Activated naive CD8-positive, alpha-beta T cell treated with anti-CD3 and anti-CD28 coated beads, Interleukin-2, amount 50 U/mL, for 24 hours (primary cell): ENCODE data around the gene EMILIN2.

Experiments
- ATAC-seq: fragments of 150-1000 bp; cut with Tn5 transposase; one replicate; pipeline ENCODE4 v1.10.0; 2021
- DNase-seq: peaks from one replicate; pipeline ENCODE4 v3.0.0; 2021
- H3K27ac Mint-ChIP-seq: one replicate; pipeline ENCODE4 v1.8.0; 2021; ENCODE audit warnings: mild to moderate bottlenecking, mixed read lengths
- H3K27me3 Mint-ChIP-seq: one replicate; pipeline ENCODE4 v1.8.0; 2021; ENCODE audit warnings: mixed read lengths
- H3K36me3 Mint-ChIP-seq: one replicate; pipeline ENCODE4 v1.8.0; 2021; ENCODE audit warnings: low read depth, mixed read lengths
- H3K4me1 Mint-ChIP-seq: one replicate; pipeline ENCODE4 v1.8.0; 2021; ENCODE audit warnings: mixed read lengths
- H3K4me3 Mint-ChIP-seq: one replicate; pipeline ENCODE4 v1.8.0; 2021; ENCODE audit warnings: mild to moderate bottlenecking, moderate library complexity, mixed read lengths
- H3K9me3 Mint-ChIP-seq: one replicate; pipeline ENCODE4 v1.8.0; 2021; ENCODE audit warnings: mixed read lengths

The EMILIN2 gene

DNA sequence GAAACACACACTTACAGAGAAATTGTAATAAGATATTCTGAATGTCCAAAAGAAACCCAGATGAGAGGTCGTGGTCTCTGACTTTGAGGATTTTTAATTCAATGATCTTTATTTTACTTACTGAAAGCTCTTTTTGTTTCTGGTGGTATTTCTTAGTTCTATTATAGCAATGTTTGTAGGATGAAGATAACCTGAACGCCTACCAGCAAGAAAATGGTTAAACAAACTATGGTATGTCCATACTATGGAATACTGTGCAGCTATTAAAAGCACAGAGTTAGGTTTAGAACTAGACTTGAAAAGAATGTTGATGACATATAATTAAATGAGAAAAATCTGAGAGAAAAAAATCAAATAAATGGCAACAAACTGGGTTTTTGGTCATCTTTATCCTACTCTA is 105.8 kb downstream of the EMILIN2 start:
- H3K27me3 Mint-ChIP-seq, result no peaks in the 10 kb centered on the region
- DNase-seq (no peak), ATAC-seq (no peak)
- no peaks in the 10 kb centered on the region for H3K9me3 Mint-ChIP-seq
- H3K4me3 Mint-ChIP-seq, result no peak overlapping the region
- peaks cover 80% of the 10 kb centered on the region for H3K36me3 Mint-ChIP-seq
- H3K27ac Mint-ChIP-seq, result peak overlapping the region; percentile 1
- peaks cover 58% of the 10 kb centered on the region for H3K4me1 Mint-ChIP-seq

GRCh38 chr18:2953935-2954653 is 107.3 kb downstream of the EMILIN2 start:
- Mint-ChIP-seq H3K36me3 (peaks cover 75% of the 10 kb centered on the region), H3K4me1 (peaks cover 66% of the 10 kb centered on the region), H3K27ac (peak overlapping the region; percentile 65)

GRCh38 chr18:2954869-2955645 is 108.3 kb downstream of the EMILIN2 start:
- H3K36me3 Mint-ChIP-seq, result peaks cover 73% of the 10 kb centered on the region
- peak overlapping the region; percentile 97 for H3K27ac Mint-ChIP-seq
- ATAC-seq (no peak), DNase-seq (no peak)
- H3K4me3 Mint-ChIP-seq, result peak overlapping the region; percentile 17
- no peaks in the 10 kb centered on the region for H3K27me3 Mint-ChIP-seq
- H3K9me3 Mint-ChIP-seq, result no peaks in the 10 kb centered on the region
- peaks cover 67% of the 10 kb centered on the region for H3K4me1 Mint-ChIP-seq

More at GRCh38 chr18:2953935-2954653, 107.3 kb downstream of the EMILIN2 start:
- DNase-seq (no peak), ATAC-seq (no peak)
- no peak overlapping the region for H3K4me3 Mint-ChIP-seq
- no peaks in the 10 kb centered on the region for H3K27me3 Mint-ChIP-seq
- H3K9me3 Mint-ChIP-seq, result no peaks in the 10 kb centered on the region

DNA sequence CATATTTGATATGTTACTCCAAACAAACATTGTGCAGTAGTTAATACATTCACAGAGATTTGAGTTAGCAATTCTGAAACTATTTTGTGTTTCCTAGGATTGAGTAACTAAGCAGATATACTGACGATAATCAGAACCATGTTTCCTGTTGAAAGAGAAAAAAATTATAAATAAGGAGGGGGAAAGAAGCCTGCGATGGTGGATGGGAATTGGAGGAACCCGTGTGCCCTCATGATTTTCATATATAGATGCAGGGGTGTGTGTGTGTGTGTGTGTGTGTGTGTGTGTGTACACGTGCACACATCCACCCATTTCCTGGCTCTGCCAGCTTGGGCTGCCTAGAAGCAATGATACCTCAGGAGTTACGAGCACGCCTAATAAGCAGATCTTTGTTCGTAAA is 109.2 kb downstream of the EMILIN2 start:
- no peak for ATAC-seq
- DNase-seq, result no peak
- H3K4me1 Mint-ChIP-seq, result peaks cover 66% of the 10 kb centered on the region
- H3K27ac Mint-ChIP-seq, result peak overlapping the region; percentile 97
- H3K9me3 Mint-ChIP-seq, result no peaks in the 10 kb centered on the region
- no peaks in the 10 kb centered on the region for H3K27me3 Mint-ChIP-seq
- H3K36me3 Mint-ChIP-seq, result peaks cover 64% of the 10 kb centered on the region
- peak overlapping the region; percentile 77 for H3K4me3 Mint-ChIP-seq

GRCh38 chr18:2958819-2959298 is 112.1 kb downstream of the EMILIN2 start:
- DNase-seq, result no peak
- H3K4me1 Mint-ChIP-seq, result peaks cover 92% of the 10 kb centered on the region
- no peaks in the 10 kb centered on the region for H3K27me3 Mint-ChIP-seq
- peak overlapping the region; percentile 97 for H3K27ac Mint-ChIP-seq
- H3K9me3 Mint-ChIP-seq, result no peaks in the 10 kb centered on the region
- H3K4me3 Mint-ChIP-seq, result peak overlapping the region; percentile 75
- peaks cover 50% of the 10 kb centered on the region for H3K36me3 Mint-ChIP-seq
- peak; percentile 37 for ATAC-seq

DNA sequence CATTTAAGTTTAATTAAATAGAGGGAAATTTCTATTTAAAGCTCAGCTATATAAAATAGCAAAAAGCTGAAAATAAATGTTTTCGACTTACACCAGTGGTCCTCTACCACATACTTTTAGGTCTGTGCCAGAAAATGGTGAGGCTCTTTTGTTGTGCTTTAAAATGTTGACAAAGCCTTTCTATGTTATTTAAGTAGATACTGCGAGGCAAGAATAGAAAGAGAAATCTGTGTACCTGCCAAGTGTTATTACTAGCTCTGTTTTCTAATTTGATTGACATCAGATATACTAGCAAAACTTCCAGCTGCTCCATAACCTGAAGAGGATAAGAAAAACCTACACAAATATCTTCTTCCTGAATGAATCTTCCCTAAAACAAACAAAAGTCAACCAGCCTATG is 112.5 kb downstream of the EMILIN2 start:
- no peak for ATAC-seq
- H3K36me3 Mint-ChIP-seq, result peaks cover 47% of the 10 kb centered on the region
- H3K9me3 Mint-ChIP-seq, result no peaks in the 10 kb centered on the region
- H3K27ac Mint-ChIP-seq, result peak overlapping the region; percentile 97
- peak overlapping the region; percentile 75 for H3K4me3 Mint-ChIP-seq
- no peak for DNase-seq
- H3K4me1 Mint-ChIP-seq, result peaks cover 92% of the 10 kb centered on the region
- no peaks in the 10 kb centered on the region for H3K27me3 Mint-ChIP-seq

DNA sequence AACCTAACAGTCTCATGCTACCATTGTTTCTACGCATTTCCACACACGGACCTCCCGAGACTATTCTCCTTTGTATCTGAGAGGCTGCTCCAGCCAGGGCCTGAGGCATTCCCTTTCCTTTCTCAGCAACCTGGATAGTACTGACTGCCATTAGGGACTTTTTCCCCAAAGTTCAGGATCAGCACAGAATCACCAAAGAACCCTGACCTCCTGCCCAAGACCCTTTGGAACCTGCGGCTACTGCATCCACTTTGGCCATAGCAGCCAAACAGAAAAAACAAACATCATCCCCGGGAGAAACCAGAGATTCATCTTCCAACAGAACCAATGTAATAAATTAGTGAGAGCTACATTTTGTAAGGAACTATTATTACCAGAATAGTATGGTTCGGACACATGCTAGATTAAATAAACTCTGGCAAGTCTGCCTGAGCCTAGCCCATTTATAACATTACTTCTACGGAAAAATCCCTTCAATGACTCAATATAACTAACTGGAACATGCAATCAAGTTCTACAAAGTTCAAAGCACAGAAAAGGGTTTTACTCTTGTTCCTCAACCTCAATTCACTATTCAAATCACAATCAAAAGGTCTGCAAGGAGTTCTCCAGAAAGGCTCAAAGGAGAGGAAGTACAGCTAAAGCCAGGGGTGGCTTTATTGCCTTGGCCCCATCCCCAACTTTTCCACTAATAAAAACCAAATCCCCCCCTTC is 114.3 kb downstream of the EMILIN2 start:
- Mint-ChIP-seq H3K9me3 (no peaks in the 10 kb centered on the region), H3K4me3 (peak overlapping the region; percentile 75), H3K4me1 (peaks cover 92% of the 10 kb centered on the region), H3K27me3 (no peaks in the 10 kb centered on the region), H3K36me3 (peaks cover 39% of the 10 kb centered on the region), H3K27ac (peak overlapping the region; percentile 97)
- no peak for DNase-seq
- peak; percentile 35 for ATAC-seq

- Mint-ChIP-seq H3K4me1 (peaks cover 92% of the 10 kb centered on the region), H3K36me3 (peaks cover 34% of the 10 kb centered on the region), H3K27ac (peak overlapping the region; percentile 97), H3K4me3 (peak overlapping the region; percentile 75), H3K27me3 (no peaks in the 10 kb centered on the region), H3K9me3 (no peaks in the 10 kb centered on the region)
- ATAC-seq, result peak; percentile 47
- peak; percentile 39 for DNase-seq
Measured at GRCh38 chr18:2961821-2962220, 115.0 kb downstream of the EMILIN2 start.

- ATAC-seq (peak; percentile 66), DNase-seq (peak; percentile 47)
- Mint-ChIP-seq H3K27me3 (no peaks in the 10 kb centered on the region), H3K27ac (peak overlapping the region; percentile 97), H3K4me1 (peaks cover 91% of the 10 kb centered on the region), H3K36me3 (peaks cover 26% of the 10 kb centered on the region), H3K4me3 (peak overlapping the region; percentile 75), H3K9me3 (no peaks in the 10 kb centered on the region)
Measured at GRCh38 chr18:2963048-2963447, 116.2 kb downstream of the EMILIN2 start.

DNA sequence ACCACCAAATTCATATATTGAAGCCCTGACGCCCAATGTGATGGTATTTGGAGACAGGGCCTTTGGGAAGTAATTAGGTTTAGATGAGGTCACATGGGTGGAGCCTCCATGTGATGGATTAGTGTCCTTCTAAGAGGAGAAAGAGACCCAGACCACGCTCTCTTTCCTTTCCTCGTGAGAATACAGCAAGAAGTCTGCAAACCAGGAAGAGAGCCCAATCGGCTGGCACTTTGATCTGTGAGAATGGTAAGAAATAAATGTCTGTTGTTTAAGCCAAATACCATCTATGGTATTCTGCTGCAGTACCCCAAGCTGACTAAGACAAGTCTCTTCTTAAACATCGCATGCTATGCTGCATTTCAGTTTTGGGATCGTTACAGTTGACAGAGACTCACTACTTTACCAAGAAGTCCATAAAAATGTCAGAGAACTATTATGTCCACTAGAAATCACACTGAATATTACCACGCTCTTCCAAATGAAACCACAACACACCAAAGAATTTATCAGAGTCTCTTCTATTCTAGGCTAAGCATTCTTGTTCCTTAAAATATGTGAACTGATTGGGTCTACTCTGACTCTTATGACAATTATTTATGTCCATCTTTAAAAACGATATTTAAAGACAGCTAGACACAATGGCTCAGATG is 117.7 kb downstream of the EMILIN2 start:
- H3K4me1 Mint-ChIP-seq, result peaks cover 91% of the 10 kb centered on the region
- no peak for DNase-seq
- H3K9me3 Mint-ChIP-seq, result no peaks in the 10 kb centered on the region
- peak overlapping the region; percentile 97 for H3K27ac Mint-ChIP-seq
- no peak for ATAC-seq
- H3K4me3 Mint-ChIP-seq, result peak overlapping the region; percentile 49
- H3K27me3 Mint-ChIP-seq, result no peaks in the 10 kb centered on the region
- H3K36me3 Mint-ChIP-seq, result peaks cover 20% of the 10 kb centered on the region
